ENCODE data around the gene ZNF845.
A peak's percentile ranks its signal among the peaks of the same experiment; 100 is the strongest.
"Not testable (repeated sequence)": the region's sequence is repeated elsewhere in the genome, so short reads cannot be mapped to it uniquely, and the experiment has no call there.

The ZNF845 gene

DNA sequence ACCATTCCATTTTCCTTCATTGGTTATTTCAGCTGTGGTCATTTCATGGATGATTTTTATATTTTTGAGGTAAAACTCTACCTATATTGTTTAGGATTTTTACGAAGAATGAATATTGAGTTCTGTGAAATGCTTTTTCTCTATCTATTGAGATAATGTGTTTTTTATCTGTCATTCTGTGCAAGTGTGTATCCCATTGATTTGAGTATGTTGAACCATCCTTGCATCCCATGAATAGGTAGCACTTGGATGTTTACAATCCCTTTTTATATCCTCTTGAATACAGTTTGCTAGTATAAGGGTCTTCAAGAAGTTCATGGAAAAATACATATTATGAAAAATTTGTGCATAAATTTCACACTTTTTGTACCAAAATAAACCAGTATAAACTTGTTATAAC is 22.2 kb downstream of the ZNF845 start:
- TF ChIP-seq, protein P1, sequence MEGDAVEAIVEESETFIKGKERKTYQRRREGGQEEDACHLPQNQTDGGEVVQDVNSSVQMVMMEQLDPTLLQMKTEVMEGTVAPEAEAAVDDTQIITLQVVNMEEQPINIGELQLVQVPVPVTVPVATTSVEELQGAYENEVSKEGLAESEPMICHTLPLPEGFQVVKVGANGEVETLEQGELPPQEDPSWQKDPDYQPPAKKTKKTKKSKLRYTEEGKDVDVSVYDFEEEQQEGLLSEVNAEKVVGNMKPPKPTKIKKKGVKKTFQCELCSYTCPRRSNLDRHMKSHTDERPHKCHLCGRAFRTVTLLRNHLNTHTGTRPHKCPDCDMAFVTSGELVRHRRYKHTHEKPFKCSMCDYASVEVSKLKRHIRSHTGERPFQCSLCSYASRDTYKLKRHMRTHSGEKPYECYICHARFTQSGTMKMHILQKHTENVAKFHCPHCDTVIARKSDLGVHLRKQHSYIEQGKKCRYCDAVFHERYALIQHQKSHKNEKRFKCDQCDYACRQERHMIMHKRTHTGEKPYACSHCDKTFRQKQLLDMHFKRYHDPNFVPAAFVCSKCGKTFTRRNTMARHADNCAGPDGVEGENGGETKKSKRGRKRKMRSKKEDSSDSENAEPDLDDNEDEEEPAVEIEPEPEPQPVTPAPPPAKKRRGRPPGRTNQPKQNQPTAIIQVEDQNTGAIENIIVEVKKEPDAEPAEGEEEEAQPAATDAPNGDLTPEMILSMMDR (IDR thresholded peaks at IDR 0.05; ENCODE audit: insufficient read depth, low read length, poor library complexity, severe bottlenecking), result no peak
- H3K36me3 ChIP-seq (ENCODE audit: control insufficient read depth, insufficient read depth, low read length), result no peaks in the 10 kb centered on the region
- no peaks in the 10 kb centered on the region for H3K27me3 ChIP-seq (replicated peaks; ENCODE audit: control insufficient read depth, insufficient read depth, low read length)
- H3K4me3 ChIP-seq (replicated peaks; ENCODE audit: low read depth, low read length), result no peak overlapping the region
- DNase-seq (ENCODE audit: extremely low read depth, insufficient read length), result no peak

DNA sequence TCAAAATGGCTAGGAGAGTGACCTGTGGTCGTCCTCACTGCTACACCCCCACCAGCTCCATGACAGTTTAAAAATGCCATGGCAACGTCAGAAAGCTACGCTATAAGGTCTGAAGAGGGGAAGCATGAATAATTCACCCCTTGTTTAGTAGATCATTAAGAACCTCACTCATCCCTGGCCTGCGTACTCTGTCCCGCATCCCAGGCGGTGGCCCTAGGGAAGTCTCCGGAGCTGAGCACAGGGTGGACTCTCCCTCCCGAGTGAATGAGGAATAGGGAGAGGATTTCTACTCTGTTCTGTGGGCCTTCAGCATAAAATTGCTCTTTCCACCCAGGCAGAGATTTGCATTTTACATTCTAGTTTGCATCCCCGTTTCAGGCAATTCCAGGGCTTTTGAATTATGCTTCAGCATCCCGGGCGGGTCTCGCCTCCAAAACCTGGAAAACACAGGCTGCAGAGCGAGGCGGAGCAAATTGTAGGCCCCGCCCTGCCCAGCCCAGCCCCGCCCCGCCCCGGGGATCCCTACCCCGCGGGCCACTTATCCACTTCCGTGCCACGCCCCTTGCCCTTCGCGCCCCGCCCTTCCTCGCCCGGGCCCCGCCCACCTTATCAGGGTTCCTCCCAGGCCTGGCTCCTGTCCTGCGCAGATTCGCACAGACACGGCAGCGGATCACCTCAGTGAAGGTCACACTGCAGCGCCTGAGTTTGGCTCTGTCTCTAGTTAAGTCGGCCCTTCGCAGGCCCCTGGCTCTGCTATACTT is 24.5 kb downstream of the ZNF845 start:
- no peaks in the 10 kb centered on the region for H3K36me3 ChIP-seq (ENCODE audit: control insufficient read depth, insufficient read depth, low read length)
- TF ChIP-seq, protein P1 (IDR thresholded peaks at IDR 0.05; ENCODE audit: insufficient read depth, low read length, poor library complexity, severe bottlenecking), result no peak
- no peak overlapping the region for H3K4me3 ChIP-seq (replicated peaks; ENCODE audit: low read depth, low read length)
- DNase-seq (ENCODE audit: extremely low read depth, insufficient read length), result no peak
- H3K27me3 ChIP-seq (replicated peaks; ENCODE audit: control insufficient read depth, insufficient read depth, low read length), result no peaks in the 10 kb centered on the region

GRCh38 chr19:53360056-53360455 is 26.5 kb downstream of the ZNF845 start:
- not testable (repeated sequence) for H3K27me3 ChIP-seq (replicated peaks; ENCODE audit: control insufficient read depth, insufficient read depth, low read length); H3K36me3 ChIP-seq (ENCODE audit: control insufficient read depth, insufficient read depth, low read length); H3K4me3 ChIP-seq (replicated peaks; ENCODE audit: low read depth, low read length); DNase-seq (ENCODE audit: extremely low read depth, insufficient read length)

DNA sequence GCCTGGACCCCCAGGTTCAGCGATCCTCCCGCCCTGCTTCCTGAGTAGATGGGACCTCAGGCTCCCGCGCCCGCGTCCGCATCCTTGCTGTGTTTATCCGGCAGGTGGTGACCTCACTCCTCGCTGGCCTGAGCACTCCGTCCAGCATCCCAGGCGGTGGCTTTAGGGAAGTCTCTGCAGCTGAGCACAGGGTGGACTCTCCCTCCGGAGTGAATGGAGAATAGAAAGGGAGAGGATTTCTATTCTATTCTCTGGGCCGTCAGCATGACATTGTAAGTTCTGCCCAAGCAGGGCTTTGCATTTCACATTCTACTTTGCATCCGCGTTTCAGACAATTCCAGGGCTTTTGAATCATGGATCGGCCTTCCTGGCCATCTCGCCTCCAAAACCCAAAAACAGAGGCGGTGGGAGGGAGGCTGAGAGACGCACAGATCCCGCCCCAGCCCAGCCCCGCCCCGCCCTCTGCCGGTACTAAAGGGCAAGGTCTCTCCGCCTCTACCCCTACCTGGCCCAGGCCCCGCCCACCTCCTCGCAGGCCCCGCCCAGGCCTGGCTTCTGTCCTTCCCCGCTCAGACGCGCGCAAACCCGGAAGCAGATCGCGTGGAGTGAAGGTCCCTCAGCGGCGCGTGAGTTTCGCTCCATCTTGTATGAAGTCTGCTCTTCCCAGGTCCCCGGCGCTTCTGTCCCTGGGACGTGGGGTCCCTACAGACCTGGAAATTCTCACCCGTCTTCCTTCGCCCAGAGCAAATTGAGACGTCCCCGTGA is 31.8 kb downstream of the ZNF845 start, which contains the start of gene ZNF525:
Gene ZNF525 (plus strand): TSS at position 572 of the 765 bp plus-strand sequence. CDS start 6,577 bp downstream, outside the sequence.
- peak; percentile 95 for DNase-seq (ENCODE audit: extremely low read depth, insufficient read length)
- Histone ChIP-seq H3K36me3 (ENCODE audit: control insufficient read depth, insufficient read depth, low read length) (no peaks in the 10 kb centered on the region), H3K27me3 (replicated peaks; ENCODE audit: control insufficient read depth, insufficient read depth, low read length) (no peaks in the 10 kb centered on the region), H3K4me3 (replicated peaks; ENCODE audit: low read depth, low read length) (peak within 1 kb of the TSS; percentile 71)
- TF ChIP-seq, protein P1 (IDR thresholded peaks at IDR 0.05; ENCODE audit: insufficient read depth, low read length, poor library complexity, severe bottlenecking), result no peak

DNA sequence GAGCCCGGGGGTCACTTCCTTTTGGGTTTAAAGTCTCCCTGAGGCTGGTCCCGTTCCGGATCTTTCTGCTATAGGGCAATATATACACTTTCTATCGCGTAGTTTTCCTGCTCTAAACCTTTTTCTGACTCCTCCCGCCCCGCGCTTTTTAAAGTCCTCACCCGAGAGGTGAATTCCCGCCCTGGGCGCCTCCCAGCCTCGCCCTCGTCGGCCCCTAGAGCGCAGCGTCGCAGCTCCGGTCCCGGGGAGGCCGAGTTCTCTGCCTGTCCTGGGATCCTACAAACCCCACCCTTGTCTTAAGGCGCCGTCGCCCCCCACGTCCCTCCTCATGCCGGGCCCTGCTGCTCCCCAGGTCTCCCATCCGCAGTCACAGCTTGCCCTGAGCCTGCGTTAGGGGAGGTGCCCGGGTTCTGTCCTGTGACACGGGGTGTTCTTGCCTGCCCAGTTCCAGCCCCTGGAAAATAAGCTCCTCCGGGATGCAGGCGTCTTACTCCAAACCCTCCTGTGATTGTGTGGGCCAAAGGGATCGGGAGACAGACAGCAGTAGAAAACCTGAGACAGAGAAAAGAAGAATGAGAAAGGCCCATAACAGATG is 32.4 kb downstream of the ZNF845 start:
- Histone ChIP-seq H3K27me3 (replicated peaks; ENCODE audit: control insufficient read depth, insufficient read depth, low read length) (no peaks in the 10 kb centered on the region), H3K4me3 (replicated peaks; ENCODE audit: low read depth, low read length) (peak overlapping the region; percentile 71), H3K36me3 (ENCODE audit: control insufficient read depth, insufficient read depth, low read length) (no peaks in the 10 kb centered on the region)
- TF ChIP-seq, protein P1 (IDR thresholded peaks at IDR 0.05; ENCODE audit: insufficient read depth, low read length, poor library complexity, severe bottlenecking), result no peak
- DNase-seq (ENCODE audit: extremely low read depth, insufficient read length), result no peak

GRCh38 chr19:53372196-53372595 is 38.6 kb downstream of the ZNF845 start:
- Histone ChIP-seq H3K4me3 (replicated peaks; ENCODE audit: low read depth, low read length) (no peak overlapping the region), H3K27me3 (replicated peaks; ENCODE audit: control insufficient read depth, insufficient read depth, low read length) (no peaks in the 10 kb centered on the region), H3K36me3 (ENCODE audit: control insufficient read depth, insufficient read depth, low read length) (peaks cover 8% of the 10 kb centered on the region)
- no peak for DNase-seq (ENCODE audit: extremely low read depth, insufficient read length)
- TF ChIP-seq, protein P1 (IDR thresholded peaks at IDR 0.05; ENCODE audit: insufficient read depth, low read length, poor library complexity, severe bottlenecking), result no peak
